Effector memory CD8-positive, alpha-beta T cell (primary cell): ENCODE data around the gene KRTAP5-2.
"Not testable (repeated sequence)": the region's sequence is repeated elsewhere in the genome, so short reads cannot be mapped to it uniquely, and the experiment has no call there.

Experiments
- ATAC-seq: fragments of 150-1000 bp; cut with Tn5 transposase; replicated peaks from 2 replicates; pipeline ENCODE4 v1.10.0; 2021; ENCODE audit warnings: mild to moderate bottlenecking, moderate library complexity
- DNase-seq, 3 experiments: peaks; one replicate each; pipeline ENCODE4 v3.0.0; 2021
- H3K27ac Mint-ChIP-seq, 2 donors: one replicate each; pipeline ENCODE4 v1.8.0; 2022; ENCODE audit warnings: mild to moderate bottlenecking in 2 of 2, mixed read lengths in 2 of 2, moderate library complexity in 2 of 2
- H3K27me3 Mint-ChIP-seq, 2 donors: one replicate each; pipeline ENCODE4 v1.8.0; 2022; ENCODE audit warnings: mixed read lengths in 2 of 2
- H3K36me3 Mint-ChIP-seq: one replicate; pipeline ENCODE4 v1.8.0; 2022; ENCODE audit warnings: mild to moderate bottlenecking, moderate library complexity, mixed read lengths; ENCODE audit not compliant: insufficient read depth
- H3K4me1 Mint-ChIP-seq, 2 donors: one replicate each; pipeline ENCODE4 v1.8.0; 2022; ENCODE audit warnings: low read depth in 2 of 2, mixed read lengths in 2 of 2
- H3K4me3 Mint-ChIP-seq, 2 donors: one replicate each; pipeline ENCODE4 v1.8.0; 2022; ENCODE audit warnings: mild to moderate bottlenecking in 2 of 2, mixed read lengths in 2 of 2, moderate library complexity in 2 of 2
- H3K9me3 Mint-ChIP-seq, 2 donors: one replicate each; pipeline ENCODE4 v1.8.0; 2022; ENCODE audit warnings: mixed read lengths in 2 of 2
- total RNA-seq, 9 experiments: gene quantifications; one replicate each; lab custom pipeline; 2026; lab: John Stamatoyannopoulos, UW

Gene KRTAP5-2
- total RNA-seq: 0 reads per million in 9 experiments

GRCh38 chr11:1597994-1598380 is at the start of gene KRTAP5-2:
KRTAP5-2 (minus strand) TSS chr11:1598294; CDS start chr11:1598250, 44 bp downstream.
- ATAC-seq: no peak
- no peak for DNase-seq
- no peaks in the 10 kb centered on the region for H3K9me3 Mint-ChIP-seq
- H3K4me1 Mint-ChIP-seq: peaks cover 11 to 20% of the 10 kb centered on the region in 2 donors
- H3K27me3 Mint-ChIP-seq: peaks cover 21 to 41% of the 10 kb centered on the region in 2 donors
- no peak within 1 kb of the TSS for H3K27ac Mint-ChIP-seq
- peak within 1 kb of the TSS in 1 of 2 donors; percentile 37 for H3K4me3 Mint-ChIP-seq
- H3K36me3 Mint-ChIP-seq: no peaks in the 10 kb centered on the region

- ATAC-seq: not testable (repeated sequence)
- peaks cover 14 to 68% of the 10 kb centered on the region in 2 donors for H3K27me3 Mint-ChIP-seq
Observed at GRCh38 chr11:1646540-1646939, 48.4 kb upstream of the KRTAP5-2 start.

GRCh38 chr11:1645357-1645821 is 47.3 kb upstream of the KRTAP5-2 start:
- Mint-ChIP-seq H3K4me1 (no peaks in the 10 kb centered on the region), H3K36me3 (peaks cover 3% of the 10 kb centered on the region), H3K27me3 (peaks cover 23 to 71% of the 10 kb centered on the region in 2 donors), H3K4me3 (no peak overlapping the region), H3K27ac (no peak overlapping the region), H3K9me3 (no peaks in the 10 kb centered on the region)
- ATAC-seq (no peak), DNase-seq (no peak)

More at GRCh38 chr11:1646540-1646939, 48.4 kb upstream of the KRTAP5-2 start:
- DNase-seq, H3K9me3 Mint-ChIP-seq, H3K27ac Mint-ChIP-seq, H3K4me1 Mint-ChIP-seq, H3K36me3 Mint-ChIP-seq, H3K4me3 Mint-ChIP-seq: not testable (repeated sequence)

GRCh38 chr11:1644601-1645356 is 46.7 kb upstream of the KRTAP5-2 start:
- H3K4me3 Mint-ChIP-seq: no peak overlapping the region

GRCh38 chr11:1643146-1643690 is 45.1 kb upstream of the KRTAP5-2 start:
- DNase-seq (no peak), ATAC-seq (no peak)
- peaks cover 30 to 86% of the 10 kb centered on the region in 2 donors for H3K27me3 Mint-ChIP-seq
- H3K4me1 Mint-ChIP-seq: peaks cover 0 to 4% of the 10 kb centered on the region in 2 donors
- H3K27ac Mint-ChIP-seq: no peak overlapping the region
- no peaks in the 10 kb centered on the region for H3K9me3 Mint-ChIP-seq
- peaks cover 3% of the 10 kb centered on the region for H3K36me3 Mint-ChIP-seq
- H3K4me3 Mint-ChIP-seq: no peak overlapping the region

More at GRCh38 chr11:1644601-1645356, 46.7 kb upstream of the KRTAP5-2 start:
- Mint-ChIP-seq H3K27ac (no peak overlapping the region), H3K4me1 (peaks cover 0 to 3% of the 10 kb centered on the region in 2 donors), H3K36me3 (peaks cover 3% of the 10 kb centered on the region), H3K27me3 (peaks cover 26 to 77% of the 10 kb centered on the region in 2 donors), H3K9me3 (no peaks in the 10 kb centered on the region)
- no peak for DNase-seq
- ATAC-seq: no peak

- Mint-ChIP-seq H3K27ac (no peak overlapping the region), H3K4me1 (peaks cover 0 to 4% of the 10 kb centered on the region in 2 donors), H3K4me3 (no peak overlapping the region), H3K9me3 (no peaks in the 10 kb centered on the region), H3K36me3 (peaks cover under 1% of the 10 kb centered on the region), H3K27me3 (peaks cover 30 to 81% of the 10 kb centered on the region in 2 donors)
- ATAC-seq (no peak), DNase-seq (no peak)
Observed at GRCh38 chr11:1642288-1643145, 44.4 kb upstream of the KRTAP5-2 start.

- H3K36me3 Mint-ChIP-seq: no peaks in the 10 kb centered on the region
- ATAC-seq: no peak
Observed at GRCh38 chr11:1641096-1641495, 43.0 kb upstream of the KRTAP5-2 start.

GRCh38 chr11:1640076-1640946 is 42.2 kb upstream of the KRTAP5-2 start:
- ATAC-seq: peak; percentile 41
- Mint-ChIP-seq H3K36me3 (no peaks in the 10 kb centered on the region), H3K9me3 (no peaks in the 10 kb centered on the region), H3K27me3 (peaks cover 44 to 84% of the 10 kb centered on the region in 2 donors), H3K4me1 (peaks cover 0 to 4% of the 10 kb centered on the region in 2 donors), H3K4me3 (no peak overlapping the region), H3K27ac (no peak overlapping the region)
- DNase-seq: peak in 2 of 3 experiments; percentile 25 to 30

More at GRCh38 chr11:1641096-1641495, 43.0 kb upstream of the KRTAP5-2 start:
- H3K4me3 Mint-ChIP-seq: no peak overlapping the region
- peaks cover 0 to 4% of the 10 kb centered on the region in 2 donors for H3K4me1 Mint-ChIP-seq
- peaks cover 36 to 82% of the 10 kb centered on the region in 2 donors for H3K27me3 Mint-ChIP-seq
- no peaks in the 10 kb centered on the region for H3K9me3 Mint-ChIP-seq
- DNase-seq: no peak
- H3K27ac Mint-ChIP-seq: no peak overlapping the region

GRCh38 chr11:1639666-1640065 is 41.6 kb upstream of the KRTAP5-2 start:
- Mint-ChIP-seq H3K27me3 (peaks cover 40 to 84% of the 10 kb centered on the region in 2 donors), H3K27ac (no peak overlapping the region), H3K4me3 (no peak overlapping the region), H3K9me3 (no peaks in the 10 kb centered on the region), H3K4me1 (peaks cover 0 to 4% of the 10 kb centered on the region in 2 donors), H3K36me3 (no peaks in the 10 kb centered on the region)
- ATAC-seq (no peak), DNase-seq (no peak)

- H3K4me3 Mint-ChIP-seq: no peak overlapping the region
- peaks cover 0 to 4% of the 10 kb centered on the region in 2 donors for H3K4me1 Mint-ChIP-seq
- H3K27ac Mint-ChIP-seq: no peak overlapping the region
- H3K36me3 Mint-ChIP-seq: no peaks in the 10 kb centered on the region
- peaks cover 38 to 84% of the 10 kb centered on the region in 2 donors for H3K27me3 Mint-ChIP-seq
- no peak for DNase-seq
- ATAC-seq: no peak
- no peaks in the 10 kb centered on the region for H3K9me3 Mint-ChIP-seq
Observed at GRCh38 chr11:1639102-1639620, 41.1 kb upstream of the KRTAP5-2 start.

GRCh38 chr11:1638344-1638743 is 40.2 kb upstream of the KRTAP5-2 start:
- no peak for ATAC-seq
- H3K27ac Mint-ChIP-seq: no peak overlapping the region
- H3K27me3 Mint-ChIP-seq: peaks cover 40 to 84% of the 10 kb centered on the region in 2 donors
- H3K4me1 Mint-ChIP-seq: peaks cover 0 to 4% of the 10 kb centered on the region in 2 donors
- H3K4me3 Mint-ChIP-seq: no peak overlapping the region
- no peaks in the 10 kb centered on the region for H3K36me3 Mint-ChIP-seq
- H3K9me3 Mint-ChIP-seq: no peaks in the 10 kb centered on the region
- DNase-seq: no peak

GRCh38 chr11:1637628-1638027 is 39.5 kb upstream of the KRTAP5-2 start:
- ATAC-seq: no peak
- Mint-ChIP-seq H3K27me3 (peaks cover 44 to 83% of the 10 kb centered on the region in 2 donors), H3K4me3 (no peak overlapping the region), H3K9me3 (no peaks in the 10 kb centered on the region), H3K4me1 (peaks cover 2 to 8% of the 10 kb centered on the region in 2 donors), H3K27ac (no peak overlapping the region), H3K36me3 (no peaks in the 10 kb centered on the region)
- DNase-seq: no peak
